HG03159 (cell line): ENCODE data around the gene LIMA1.
"Not testable (repeated sequence)": the region's sequence is repeated elsewhere in the genome, so short reads cannot be mapped to it uniquely, and the experiment has no call there.

Source experiments
- ATAC-seq: cut with Tn5 transposase; IDR thresholded peaks from one replicate; pipeline ENCODE4 v1.9.1; 2021; ENCODE audit warnings: mild to moderate bottlenecking, moderate library complexity; ENCODE audit not compliant: unreplicated experiment

The LIMA1 gene

GRCh38 chr12:50188875-50189575 is 94.3 kb downstream of the LIMA1 start:
- ATAC-seq: no peak

- ATAC-seq: no peak
Observed at GRCh38 chr12:50188241-50188781, 95.0 kb downstream of the LIMA1 start.

- no peak for ATAC-seq
Observed at GRCh38 chr12:50187084-50187900, 96.0 kb downstream of the LIMA1 start.

GRCh38 chr12:50186681-50187080 is 96.6 kb downstream of the LIMA1 start:
- ATAC-seq: no peak

- ATAC-seq: no peak
Observed at GRCh38 chr12:50185970-50186663, 97.2 kb downstream of the LIMA1 start.

GRCh38 chr12:50185301-50185895 is 97.9 kb downstream of the LIMA1 start:
- no peak for ATAC-seq

- ATAC-seq: no peak
Observed at GRCh38 chr12:50184261-50184660, 99.1 kb downstream of the LIMA1 start.

GRCh38 chr12:50182461-50182860 is 100.9 kb downstream of the LIMA1 start:
- ATAC-seq: no peak

- no peak for ATAC-seq
Observed at GRCh38 chr12:50181691-50182090, 101.6 kb downstream of the LIMA1 start.

- no peak for ATAC-seq
Observed at GRCh38 chr12:50175716-50176026, 107.6 kb downstream of the LIMA1 start.

- no peak for ATAC-seq
Observed at GRCh38 chr12:50174971-50175715, 108.2 kb downstream of the LIMA1 start.

- ATAC-seq: peak; percentile 95
Observed at GRCh38 chr12:50167049-50167828, 116.1 kb downstream of the LIMA1 start, which contains the start of gene CERS5. Gene CERS5 (minus strand): TSS chr12:50167369. CDS start chr12:50167297, 72 bp downstream.

GRCh38 chr12:50166799-50167048 is 116.6 kb downstream of the LIMA1 start:
- peak; percentile 39 for ATAC-seq

GRCh38 chr12:50164963-50165362 is 118.4 kb downstream of the LIMA1 start:
- no peak for ATAC-seq

GRCh38 chr12:50162230-50162629 is 121.1 kb downstream of the LIMA1 start:
- no peak for ATAC-seq

GRCh38 chr12:50160643-50161042 is 122.7 kb downstream of the LIMA1 start:
- no peak for ATAC-seq

- ATAC-seq: no peak
Observed at GRCh38 chr12:50157259-50157658, 126.1 kb downstream of the LIMA1 start.

- no peak for ATAC-seq
Observed at GRCh38 chr12:50156641-50157040, 126.7 kb downstream of the LIMA1 start.

- not testable (repeated sequence) for ATAC-seq
Observed at GRCh38 chr12:50154947-50155346, 128.4 kb downstream of the LIMA1 start.
